HG02852 (cell line): ENCODE data around the gene PLXDC2.
A peak's percentile ranks its signal among the peaks of the same experiment; 100 is the strongest.

Source experiments
- ATAC-seq: cut with Tn5 transposase; IDR thresholded peaks from one replicate; pipeline ENCODE4 v1.9.1; 2021; ENCODE audit warnings: mild to moderate bottlenecking, moderate library complexity; ENCODE audit not compliant: unreplicated experiment

PLXDC2 gene

DNA sequence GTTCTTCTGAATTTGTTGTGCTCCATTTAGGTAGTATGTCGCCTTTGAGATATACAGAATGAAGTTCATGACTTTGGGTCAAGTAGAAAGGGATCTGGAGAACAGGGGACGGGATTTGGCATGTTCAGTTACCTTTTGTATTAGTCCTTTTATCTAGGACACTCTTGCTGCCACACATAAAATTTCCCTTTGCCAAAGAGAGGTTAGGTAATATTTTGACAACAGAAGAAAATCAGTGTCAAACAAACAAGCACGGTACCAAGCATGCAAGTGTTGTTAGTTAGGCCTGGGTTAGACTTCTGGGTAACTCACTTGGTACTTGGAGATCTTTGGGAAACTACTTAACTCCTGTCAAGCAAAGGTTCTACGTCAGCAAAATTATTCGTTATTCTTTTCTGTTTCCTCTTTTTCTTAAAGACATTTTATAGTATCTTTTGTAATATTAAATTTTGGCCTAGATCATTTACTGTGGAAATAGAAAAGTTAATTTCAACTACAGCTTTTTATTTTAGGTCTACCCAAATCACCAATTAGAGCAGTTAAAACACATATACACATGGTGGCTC lies 116.7 kb downstream of the PLXDC2 start:
- no peak for ATAC-seq

DNA sequence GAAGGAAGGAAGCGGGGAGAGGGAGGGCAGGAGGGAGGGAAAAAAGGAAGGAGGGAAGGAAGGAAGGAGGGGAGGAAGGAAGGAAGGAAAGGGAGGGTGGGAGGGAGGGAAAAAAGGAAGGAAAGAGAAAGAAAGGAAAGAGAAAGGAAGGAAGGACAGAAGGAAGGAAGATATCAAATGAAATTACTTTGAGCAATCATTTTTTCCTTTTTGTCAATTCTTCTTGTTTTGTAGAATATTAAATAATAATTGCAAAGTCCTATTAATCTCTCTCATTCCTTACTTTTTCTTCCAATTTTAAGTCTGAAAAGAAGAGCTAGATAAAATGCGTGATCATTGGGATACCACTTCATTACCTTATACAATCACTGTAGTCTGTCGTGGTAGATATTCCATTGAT lies 117.5 kb downstream of the PLXDC2 start:
- ATAC-seq = no peak

DNA sequence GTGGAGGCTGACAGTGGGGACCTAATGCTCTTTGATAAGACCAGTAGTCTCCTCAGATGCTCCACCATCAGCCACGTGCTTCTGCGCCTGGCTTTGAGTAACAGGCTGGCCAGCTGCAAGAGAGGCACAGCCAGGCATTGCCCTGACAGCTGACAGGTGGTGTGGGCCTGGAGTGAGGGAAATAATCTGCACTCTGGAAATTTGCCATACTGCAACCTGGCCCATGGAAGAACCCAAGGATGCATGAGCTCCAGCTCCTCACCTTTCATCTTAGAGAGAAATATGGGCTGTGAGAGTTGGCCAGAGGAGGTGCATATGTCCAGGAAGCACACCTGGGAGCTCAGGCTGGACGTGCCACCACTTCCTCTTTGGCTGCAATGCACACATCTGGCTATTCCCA lies 118.9 kb downstream of the PLXDC2 start:
- no peak for ATAC-seq

DNA sequence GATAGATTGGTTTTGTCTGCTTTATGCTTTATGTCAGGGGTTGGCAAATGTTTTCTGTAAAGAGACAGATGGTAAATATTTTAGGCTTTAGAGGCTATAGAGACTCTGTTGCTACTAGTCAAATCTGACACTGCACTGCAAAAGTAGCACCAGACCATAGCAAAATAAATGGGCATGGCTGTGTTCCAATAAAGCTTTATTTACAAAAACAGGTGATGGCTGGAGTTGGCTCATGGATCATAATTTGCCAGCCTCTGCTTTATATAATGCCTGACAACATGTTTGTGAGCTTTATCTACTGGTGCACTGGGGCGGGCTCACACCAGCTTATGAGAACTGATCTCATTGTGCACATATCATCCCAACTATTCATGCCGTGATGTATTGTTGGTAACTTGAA lies 120.1 kb downstream of the PLXDC2 start:
- no peak for ATAC-seq

DNA sequence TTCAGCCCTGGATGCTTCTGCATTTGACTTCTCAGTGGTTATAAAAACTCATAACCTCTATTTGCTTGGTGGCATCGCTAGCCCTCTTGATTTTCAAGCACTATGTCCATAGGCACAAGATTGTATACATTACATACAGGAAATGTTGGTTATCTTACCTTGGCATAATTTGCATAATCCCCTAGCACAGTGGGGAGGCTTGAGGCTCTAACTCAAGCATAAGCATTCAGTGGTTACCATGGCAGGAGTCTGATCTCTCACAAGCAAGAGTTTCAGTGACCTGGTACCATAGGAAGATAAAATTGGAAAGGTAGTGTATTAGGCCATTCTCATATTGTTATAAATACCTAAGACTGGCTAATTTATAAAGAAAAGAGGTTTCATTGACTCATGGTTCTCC lies 121.8 kb downstream of the PLXDC2 start:
- no peak for ATAC-seq

DNA sequence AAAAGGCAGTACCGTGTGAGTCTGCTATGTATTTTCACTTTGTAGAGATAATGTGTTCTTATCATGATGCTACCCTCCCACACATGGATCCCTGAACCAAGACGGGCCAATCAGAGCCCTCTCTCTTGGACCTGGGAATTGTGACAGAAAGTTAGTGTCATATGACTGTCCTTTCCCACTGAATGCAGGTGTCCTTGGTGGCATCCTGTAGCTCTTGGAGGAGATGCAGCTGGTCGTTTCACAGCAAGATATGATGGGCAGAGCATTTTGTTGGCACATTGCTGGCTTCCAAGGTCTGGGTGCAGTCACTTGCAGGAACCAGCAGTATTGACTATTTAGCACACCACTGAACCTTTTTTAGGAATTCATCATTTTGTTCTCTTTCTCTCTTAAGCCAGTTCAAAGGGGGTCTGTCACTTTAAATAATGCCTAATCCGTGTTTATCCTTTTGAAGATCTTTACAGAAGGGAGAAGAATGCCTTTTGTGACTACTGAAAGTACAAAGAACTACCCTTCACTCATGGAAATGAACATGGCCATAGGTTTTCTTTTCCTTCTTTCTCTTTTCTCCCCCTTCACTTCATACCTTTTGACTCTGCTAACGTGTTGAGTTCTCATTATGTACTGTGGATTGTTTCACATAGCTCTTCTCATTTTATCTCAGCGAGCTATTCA lies 125.1 kb downstream of the PLXDC2 start:
- no peak for ATAC-seq

DNA sequence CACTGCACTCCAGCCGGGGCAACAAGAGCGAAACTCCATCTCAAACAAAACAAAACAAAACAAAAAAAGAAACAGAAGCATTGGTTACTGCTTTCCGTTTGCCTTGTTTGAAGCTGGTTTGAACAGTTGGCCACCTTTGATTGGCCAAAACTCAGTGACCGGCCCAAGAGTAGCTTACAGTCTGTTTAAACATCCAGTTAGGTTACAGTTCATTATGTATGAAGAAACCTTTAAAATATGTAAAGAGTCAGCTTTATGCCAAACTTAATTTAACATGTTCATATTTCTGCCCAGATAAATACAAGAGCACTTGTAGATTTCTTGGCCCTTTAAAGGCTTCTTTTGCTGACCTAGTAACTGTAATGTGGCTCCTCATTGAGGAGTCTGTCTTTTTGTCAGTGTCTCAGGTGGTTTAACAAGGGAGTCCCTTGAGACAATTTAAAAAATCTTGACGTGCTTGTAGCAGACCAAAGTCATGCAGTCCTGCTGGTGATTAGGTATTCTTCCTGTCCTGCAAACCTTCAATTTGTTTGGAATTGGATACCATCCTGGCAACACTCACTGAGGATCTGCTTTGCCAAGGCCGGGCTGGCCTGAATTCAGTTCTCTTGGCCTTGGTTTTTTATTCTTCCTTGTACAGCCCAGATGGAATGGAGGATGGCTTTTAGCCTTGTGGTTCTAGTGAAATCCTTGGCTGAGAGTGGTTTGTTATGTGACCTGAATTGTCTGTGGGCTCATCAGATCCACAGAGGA lies 128.9 kb downstream of the PLXDC2 start:
- ATAC-seq = no peak

DNA sequence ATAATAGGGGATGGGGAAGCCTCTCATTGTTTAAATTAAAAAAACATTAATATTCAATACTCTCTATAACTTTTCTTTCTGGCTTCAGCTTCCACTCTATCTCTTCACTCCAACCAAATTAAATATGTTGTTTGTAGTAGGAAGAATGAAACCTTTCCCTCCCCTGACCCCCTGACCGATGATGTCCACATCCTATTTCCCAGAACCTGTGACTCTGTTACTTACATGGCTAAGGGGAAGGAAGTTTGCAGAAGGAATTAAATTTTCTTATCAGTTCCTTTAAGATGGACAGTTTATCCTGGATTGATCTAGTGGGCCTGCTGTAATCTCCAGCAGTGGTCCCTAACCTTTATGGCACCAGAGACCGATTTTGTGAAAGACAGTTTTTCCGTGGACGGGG lies 130.0 kb downstream of the PLXDC2 start:
- no peak for ATAC-seq

DNA sequence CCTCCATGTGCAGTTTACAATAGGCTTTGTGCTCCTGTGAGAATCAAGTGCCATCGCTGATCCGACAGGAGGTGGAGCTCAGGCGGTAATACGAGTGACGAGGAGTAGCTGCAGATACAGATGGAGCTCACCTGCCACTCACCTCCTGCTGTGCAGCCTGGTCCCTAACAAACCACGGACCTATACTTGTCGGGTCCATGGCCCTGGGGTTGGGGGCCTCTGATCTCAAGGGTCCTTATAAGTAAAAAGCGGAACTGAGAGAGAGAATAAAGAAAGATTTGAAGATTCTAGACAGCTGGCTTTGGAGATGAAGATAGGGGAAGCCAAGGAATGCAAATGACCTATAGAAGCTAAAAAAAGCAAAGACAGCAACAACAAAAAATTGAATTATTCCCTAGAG lies 130.6 kb downstream of the PLXDC2 start:
- peak; percentile 58 for ATAC-seq

DNA sequence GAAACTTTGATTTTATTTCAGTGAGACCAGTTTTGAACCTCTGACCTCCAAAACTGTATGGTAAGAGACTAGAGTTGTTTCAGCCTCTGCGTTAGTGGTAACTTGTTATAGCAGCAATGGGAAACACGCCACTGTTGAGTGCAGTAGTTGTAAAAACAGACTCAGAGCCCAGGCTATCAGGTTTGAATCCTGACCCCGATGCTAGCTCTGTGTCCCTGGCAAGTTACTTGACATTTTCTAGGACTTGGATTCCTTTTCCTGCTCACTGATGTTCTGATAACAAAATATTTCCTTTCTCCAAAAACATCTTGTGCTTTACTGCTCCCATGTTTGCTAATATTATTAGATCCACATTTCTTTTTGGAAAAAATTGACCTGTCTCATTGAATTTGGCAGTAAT lies 131.0 kb downstream of the PLXDC2 start:
- ATAC-seq = peak; percentile 21

DNA sequence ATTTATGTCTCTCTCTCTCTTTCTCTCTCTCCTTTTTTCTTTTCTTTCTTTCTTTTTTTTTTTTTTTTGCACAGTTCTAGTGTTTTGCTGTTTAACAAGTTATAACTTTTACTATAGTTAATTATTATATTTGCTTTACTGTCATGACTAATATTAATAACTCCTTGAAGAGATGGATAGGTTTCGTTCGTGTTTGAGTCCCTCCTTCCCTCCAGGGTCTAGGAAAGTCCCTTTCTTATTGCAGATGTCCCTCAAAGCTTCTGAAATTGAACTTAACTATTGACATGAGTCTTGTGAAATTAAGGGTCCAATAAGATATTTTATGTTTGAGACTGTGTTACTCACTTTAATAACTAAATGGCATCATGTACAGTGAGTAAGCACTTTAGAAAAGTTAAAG lies 131.4 kb downstream of the PLXDC2 start:
- no peak for ATAC-seq

DNA sequence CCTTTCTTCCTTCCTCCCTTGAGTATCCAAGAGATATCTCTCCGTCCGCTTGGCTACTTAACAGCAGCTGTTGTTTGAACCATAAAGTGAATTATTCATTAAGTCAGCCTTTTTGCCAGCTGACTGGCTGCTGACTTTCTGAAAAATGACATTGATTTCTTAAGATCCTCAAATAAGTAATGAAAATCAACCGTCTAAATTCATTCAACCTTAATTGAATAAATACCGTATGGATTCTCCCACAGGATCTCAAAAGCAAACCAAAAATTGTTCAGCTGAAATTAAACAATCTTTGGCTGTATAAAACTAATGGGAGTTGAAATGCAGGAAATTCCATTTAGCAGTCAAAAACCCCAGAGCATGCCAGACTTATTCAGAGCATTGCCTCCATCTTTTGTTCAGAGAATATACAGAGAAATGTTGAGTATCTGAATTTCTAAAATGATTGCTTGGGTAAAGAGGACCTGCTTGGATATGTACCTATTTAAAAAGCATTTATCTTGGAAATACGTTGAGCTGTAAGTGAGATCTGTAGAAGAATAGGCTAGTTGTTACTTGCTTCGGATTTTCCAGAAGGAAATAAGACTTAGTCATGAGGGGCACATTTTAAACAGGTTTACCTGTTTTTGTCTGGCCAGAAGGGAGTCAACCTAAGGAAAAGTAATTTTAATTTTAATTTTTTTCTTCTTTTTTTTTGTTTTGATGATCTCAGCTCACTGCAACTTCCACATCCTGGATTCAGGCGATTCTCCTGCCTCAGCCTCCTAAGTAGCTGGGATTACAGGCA lies 136.2 kb downstream of the PLXDC2 start:
- no peak for ATAC-seq

DNA sequence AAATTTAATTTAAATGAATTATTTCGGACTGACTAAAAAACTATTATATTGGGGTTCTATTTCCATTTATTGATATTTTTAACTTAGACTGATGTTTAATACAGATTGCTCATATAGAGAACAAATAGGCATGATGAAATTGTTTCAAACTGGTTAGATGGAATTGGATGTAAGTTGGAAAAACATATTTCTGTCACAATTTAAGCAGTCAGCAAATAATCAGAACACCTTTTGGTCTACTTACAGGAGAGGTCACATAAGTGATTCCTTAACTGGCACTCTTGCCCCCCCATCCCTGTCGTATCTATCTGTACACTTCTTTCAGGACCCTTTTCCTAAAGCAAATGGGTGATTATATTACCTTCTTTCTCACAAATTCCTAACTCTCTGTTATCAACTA lies 138.4 kb downstream of the PLXDC2 start:
- ATAC-seq = no peak

DNA sequence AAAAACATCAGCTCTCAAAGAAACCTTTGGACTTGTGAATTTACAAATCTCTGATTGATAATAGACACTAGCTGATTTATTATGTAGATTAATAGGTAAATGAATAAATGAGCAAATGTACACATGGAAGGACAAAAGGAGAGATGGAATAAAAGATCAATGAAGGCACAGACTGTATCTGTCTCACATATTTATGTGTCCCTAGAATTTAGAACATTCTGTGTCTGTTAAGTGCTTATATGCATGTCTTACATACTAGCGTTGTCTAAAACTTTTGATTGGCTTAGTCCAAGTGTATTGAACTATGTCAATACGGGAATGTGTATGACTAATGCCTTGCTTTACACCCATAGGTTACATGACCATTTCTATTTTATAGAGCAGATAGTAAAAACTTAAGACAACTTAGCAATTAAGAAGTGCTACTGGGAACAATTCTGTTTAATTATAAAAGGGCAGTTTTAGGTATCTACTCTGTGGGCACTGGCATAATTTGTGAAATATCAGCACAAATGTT lies 140.3 kb downstream of the PLXDC2 start:
- ATAC-seq = no peak

DNA sequence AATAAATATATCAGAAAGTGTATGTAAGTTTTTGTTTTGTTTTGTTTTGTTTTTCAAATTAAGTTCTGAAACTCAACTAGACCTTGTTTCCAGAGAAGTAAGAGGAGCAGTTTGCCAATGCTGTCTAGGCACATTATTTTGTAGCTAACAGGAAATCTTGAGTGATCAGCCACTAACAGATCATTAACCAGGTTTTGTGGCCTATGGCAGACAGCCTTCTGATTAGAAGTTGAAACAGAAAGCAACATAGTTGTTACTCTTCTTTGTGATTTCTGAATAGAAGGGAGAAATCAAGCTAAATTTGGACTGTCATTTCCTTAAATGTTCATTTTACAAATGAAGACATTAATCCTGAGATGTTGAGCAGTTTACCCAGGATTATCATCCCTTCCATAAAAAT lies 142.6 kb downstream of the PLXDC2 start:
- ATAC-seq = peak; percentile 70

DNA sequence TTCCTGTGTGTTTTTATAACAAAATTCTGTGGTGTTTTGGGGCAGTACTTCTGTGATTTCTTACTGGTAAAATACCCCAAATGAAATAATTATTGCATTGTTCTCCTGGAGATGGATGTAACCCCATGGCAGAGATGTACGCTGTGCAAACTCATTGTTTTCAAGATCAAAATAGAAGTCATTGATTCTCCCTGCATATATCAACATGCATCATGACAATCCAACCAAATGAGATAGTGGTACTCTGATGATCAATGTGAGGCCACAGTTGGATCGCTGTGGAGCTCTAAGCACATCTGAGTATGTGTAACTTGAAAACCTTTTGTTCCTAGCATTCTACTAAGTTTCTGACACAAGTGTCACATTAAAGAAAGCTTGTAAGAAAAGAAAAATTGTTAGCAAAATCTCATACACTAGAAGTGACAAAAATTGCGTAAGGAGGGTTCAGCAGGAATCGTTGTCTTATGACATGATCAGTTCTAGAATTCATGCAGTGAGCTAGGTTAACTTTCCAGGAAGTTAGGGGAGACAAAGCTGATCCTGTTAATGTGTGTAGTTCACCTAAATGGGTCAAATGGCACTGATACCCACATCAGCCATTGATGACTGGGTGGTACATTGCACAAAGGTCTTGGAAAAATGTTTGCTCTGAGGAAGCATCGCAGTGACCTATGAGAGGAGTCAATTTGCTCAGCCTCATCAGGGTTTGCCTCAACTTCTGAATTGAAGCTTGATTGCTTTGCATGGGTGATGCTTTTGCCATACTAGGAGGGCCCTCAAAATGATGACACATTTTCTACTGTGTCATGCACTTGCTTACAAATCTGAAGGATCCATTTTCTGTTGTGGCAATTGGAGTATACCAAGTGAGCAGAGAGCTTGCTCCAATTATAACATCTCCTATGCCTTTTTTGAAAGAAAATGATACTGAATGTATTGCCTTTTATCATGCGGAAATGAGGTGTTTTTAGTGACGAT lies 145.1 kb downstream of the PLXDC2 start:
- no peak for ATAC-seq

DNA sequence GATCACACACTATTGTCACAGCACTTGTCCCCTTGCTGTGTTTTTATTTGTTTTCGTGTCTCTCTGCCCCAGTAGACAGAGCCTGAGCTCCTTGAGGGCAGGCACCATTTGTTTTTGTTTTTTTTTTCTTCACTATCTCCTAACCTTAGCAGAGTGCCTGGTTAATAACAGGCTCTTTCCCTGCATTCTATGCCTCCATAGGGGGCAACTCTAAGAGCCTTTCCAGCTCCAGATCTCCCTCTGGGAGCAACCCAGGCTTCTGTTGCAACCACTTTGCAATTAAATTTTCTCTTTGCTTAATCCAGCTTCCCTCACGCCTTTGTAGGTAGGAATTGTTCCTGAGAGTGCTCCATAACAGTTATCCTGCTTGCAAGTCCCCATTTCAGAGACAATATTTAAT lies 148.4 kb downstream of the PLXDC2 start:
- ATAC-seq = no peak

DNA sequence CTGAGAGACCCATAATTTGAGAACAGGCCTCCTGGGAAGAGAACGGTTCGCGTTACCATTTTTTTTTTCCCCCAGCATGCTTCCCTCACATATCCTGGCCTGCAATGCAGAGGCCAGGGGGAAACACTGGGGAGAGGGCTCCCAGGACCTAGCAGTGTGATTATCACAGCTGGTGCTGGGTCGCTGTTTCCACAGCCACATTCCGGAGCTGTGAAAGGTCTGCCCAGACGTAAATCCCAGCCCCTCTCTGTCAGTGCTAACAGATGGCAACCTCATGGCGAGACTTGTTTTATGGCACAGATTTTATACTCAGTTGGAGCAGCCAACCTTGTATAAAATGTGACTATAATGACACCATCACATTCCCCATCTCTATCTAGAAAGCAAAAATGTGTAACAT lies 150.5 kb downstream of the PLXDC2 start:
- no peak for ATAC-seq

DNA sequence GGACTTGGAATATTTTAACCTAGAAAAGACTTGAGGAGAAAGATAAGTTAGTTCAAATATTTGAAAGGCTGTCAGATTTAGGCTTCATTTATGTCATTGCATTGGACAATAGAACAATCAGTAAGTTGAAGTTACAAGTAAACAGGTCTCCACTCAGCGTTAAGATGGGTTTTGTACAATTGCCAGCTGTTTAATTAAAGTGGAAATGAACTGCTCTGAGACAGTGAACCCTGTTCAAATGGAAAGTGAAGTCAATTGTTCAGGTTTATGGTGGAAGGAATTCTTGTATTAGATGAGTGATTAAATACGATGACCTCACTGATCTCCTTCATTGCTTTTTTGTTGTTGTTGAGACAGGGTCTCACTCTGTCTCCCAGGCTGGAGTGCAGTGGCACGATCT lies 151.7 kb downstream of the PLXDC2 start:
- no peak for ATAC-seq

DNA sequence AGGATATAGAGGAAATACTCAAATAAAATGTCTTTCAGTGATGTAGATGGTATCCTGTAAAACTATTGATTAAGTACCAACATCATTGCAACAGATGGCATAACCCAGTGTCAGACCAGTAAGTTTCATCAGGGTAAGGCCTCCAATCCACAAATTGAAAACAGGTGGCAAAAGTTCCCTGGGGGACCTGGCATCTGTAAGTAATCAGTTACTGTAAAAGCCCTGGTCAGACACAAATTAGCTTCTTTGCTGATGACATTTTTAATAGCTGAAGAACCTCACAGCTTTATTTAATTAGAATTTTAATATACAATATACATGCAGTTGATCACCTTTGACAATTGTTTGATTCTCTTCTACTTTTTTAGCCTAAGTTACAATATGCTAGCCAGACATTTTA lies 152.5 kb downstream of the PLXDC2 start:
- ATAC-seq = no peak
